ENCODE results near the gene KIAA1671. TPM values are rescaled to one million over a fixed set of nuclear protein-coding genes. Genes with fewer than 3 reads are reported as not detected.

Gene KIAA1671
- polyA plus RNA-seq, 2 donors = 14.2 to 17.7 TPM

GRCh38 chr22:24950272-24950902 is 2.1 kb upstream of the KIAA1671 start:
- Histone ChIP-seq H3K27me3 (ENCODE audit: control insufficient read depth in 1 of 2, insufficient read depth in 2 of 2, low read length in 2 of 2) (no peaks in the 10 kb centered on the region), H3K36me3 (ENCODE audit: control insufficient read depth in 2 of 2, insufficient read depth in 2 of 2, low read length in 1 of 2) (no peaks in the 10 kb centered on the region), H3K9me3 (ENCODE audit: control insufficient read depth in 2 of 2, insufficient read depth in 1 of 2, low read depth in 1 of 2, low read length in 1 of 2) (no peaks in the 10 kb centered on the region), H3K4me3 (ENCODE audit: low read depth in 1 of 2, low read length in 2 of 2) (no peak overlapping the region), H3K27ac (ENCODE audit: low read depth in 2 of 2, low read length in 1 of 2) (no peak overlapping the region), H3K4me1 (ENCODE audit: control insufficient read depth in 2 of 2, insufficient read depth in 2 of 2, low read length in 1 of 2) (peaks cover 0 to 10% of the 10 kb centered on the region in 2 donors)
- 16 to 22% methylated on average over 6 to 7 of the region's 7 CpGs for WGBS, 2 donors

- Histone ChIP-seq H3K27me3 (ENCODE audit: control insufficient read depth in 1 of 2, insufficient read depth in 2 of 2, low read length in 2 of 2) (no peaks in the 10 kb centered on the region), H3K36me3 (ENCODE audit: control insufficient read depth in 2 of 2, insufficient read depth in 2 of 2, low read length in 1 of 2) (no peaks in the 10 kb centered on the region), H3K4me3 (ENCODE audit: low read depth in 1 of 2, low read length in 2 of 2) (peak overlapping the region; percentile 76 to 81), H3K9me3 (ENCODE audit: control insufficient read depth in 2 of 2, insufficient read depth in 1 of 2, low read depth in 1 of 2, low read length in 1 of 2) (no peaks in the 10 kb centered on the region), H3K27ac (ENCODE audit: low read depth in 2 of 2, low read length in 1 of 2) (peak overlapping the region; percentile 75 to 92), H3K4me1 (ENCODE audit: control insufficient read depth in 2 of 2, insufficient read depth in 2 of 2, low read length in 1 of 2) (peaks cover 0 to 8% of the 10 kb centered on the region in 2 donors)
- WGBS, 2 donors = 1% methylated on average over 27 to 35 of the region's 35 CpGs
These were observed 394 bp downstream of the KIAA1671 start for GRCh38 chr22:24952837-24953383.

GRCh38 chr22:24953384-24954113 is 1.0 kb downstream of the KIAA1671 start:
- Histone ChIP-seq H3K9me3 (ENCODE audit: control insufficient read depth in 2 of 2, insufficient read depth in 1 of 2, low read depth in 1 of 2, low read length in 1 of 2) (no peaks in the 10 kb centered on the region), H3K27me3 (ENCODE audit: control insufficient read depth in 1 of 2, insufficient read depth in 2 of 2, low read length in 2 of 2) (no peaks in the 10 kb centered on the region), H3K4me1 (ENCODE audit: control insufficient read depth in 2 of 2, insufficient read depth in 2 of 2, low read length in 1 of 2) (peaks cover 0 to 8% of the 10 kb centered on the region in 2 donors), H3K36me3 (ENCODE audit: control insufficient read depth in 2 of 2, insufficient read depth in 2 of 2, low read length in 1 of 2) (no peaks in the 10 kb centered on the region), H3K4me3 (ENCODE audit: low read depth in 1 of 2, low read length in 2 of 2) (peak overlapping the region; percentile 76 to 81), H3K27ac (ENCODE audit: low read depth in 2 of 2, low read length in 1 of 2) (peak overlapping the region; percentile 75 to 92)
- WGBS, 2 donors = 7 to 8% methylated on average over 41 to 47 of the region's 47 CpGs

- H3K36me3 ChIP-seq (ENCODE audit: control insufficient read depth in 2 of 2, insufficient read depth in 2 of 2, low read length in 1 of 2) = no peaks in the 10 kb centered on the region
- H3K27me3 ChIP-seq (ENCODE audit: control insufficient read depth in 1 of 2, insufficient read depth in 2 of 2, low read length in 2 of 2) = no peaks in the 10 kb centered on the region
- WGBS, 2 donors = 33% methylated on average over 4 of the region's 4 CpGs
- H3K9me3 ChIP-seq (ENCODE audit: control insufficient read depth in 2 of 2, insufficient read depth in 1 of 2, low read depth in 1 of 2, low read length in 1 of 2) = no peaks in the 10 kb centered on the region
- peak overlapping the region in 1 of 2 donors; percentile 81 for H3K4me3 ChIP-seq (ENCODE audit: low read depth in 1 of 2, low read length in 2 of 2)
- H3K27ac ChIP-seq (ENCODE audit: low read depth in 2 of 2, low read length in 1 of 2) = peak overlapping the region in 1 of 2 donors; percentile 52
- H3K4me1 ChIP-seq (ENCODE audit: control insufficient read depth in 2 of 2, insufficient read depth in 2 of 2, low read length in 1 of 2) = peaks cover 0 to 8% of the 10 kb centered on the region in 2 donors
These were observed 1.6 kb downstream of the KIAA1671 start for GRCh38 chr22:24954114-24954463.

GRCh38 chr22:24954856-24955255 is 2.3 kb downstream of the KIAA1671 start:
- no peaks in the 10 kb centered on the region for H3K9me3 ChIP-seq (ENCODE audit: control insufficient read depth in 2 of 2, insufficient read depth in 1 of 2, low read depth in 1 of 2, low read length in 1 of 2)
- H3K27me3 ChIP-seq (ENCODE audit: control insufficient read depth in 1 of 2, insufficient read depth in 2 of 2, low read length in 2 of 2) = no peaks in the 10 kb centered on the region
- H3K4me1 ChIP-seq (ENCODE audit: control insufficient read depth in 2 of 2, insufficient read depth in 2 of 2, low read length in 1 of 2) = peaks cover 0 to 8% of the 10 kb centered on the region in 2 donors
- WGBS, 2 donors = 88% methylated on average over 8 of the region's 8 CpGs
- H3K4me3 ChIP-seq (ENCODE audit: low read depth in 1 of 2, low read length in 2 of 2) = no peak overlapping the region
- no peak overlapping the region for H3K27ac ChIP-seq (ENCODE audit: low read depth in 2 of 2, low read length in 1 of 2)
- no peaks in the 10 kb centered on the region for H3K36me3 ChIP-seq (ENCODE audit: control insufficient read depth in 2 of 2, insufficient read depth in 2 of 2, low read length in 1 of 2)

GRCh38 chr22:24957043-24957442 is 4.5 kb downstream of the KIAA1671 start:
- Histone ChIP-seq H3K27me3 (ENCODE audit: control insufficient read depth in 1 of 2, insufficient read depth in 2 of 2, low read length in 2 of 2) (no peaks in the 10 kb centered on the region), H3K36me3 (ENCODE audit: control insufficient read depth in 2 of 2, insufficient read depth in 2 of 2, low read length in 1 of 2) (peaks cover 0 to 1% of the 10 kb centered on the region in 2 donors), H3K27ac (ENCODE audit: low read depth in 2 of 2, low read length in 1 of 2) (no peak overlapping the region), H3K9me3 (ENCODE audit: control insufficient read depth in 2 of 2, insufficient read depth in 1 of 2, low read depth in 1 of 2, low read length in 1 of 2) (no peaks in the 10 kb centered on the region), H3K4me1 (ENCODE audit: control insufficient read depth in 2 of 2, insufficient read depth in 2 of 2, low read length in 1 of 2) (peaks cover 0 to 5% of the 10 kb centered on the region in 2 donors), H3K4me3 (ENCODE audit: low read depth in 1 of 2, low read length in 2 of 2) (no peak overlapping the region)
- 70 to 77% methylated on average over 2 of the region's 2 CpGs for WGBS, 2 donors

GRCh38 chr22:24961217-24961844 is 8.8 kb downstream of the KIAA1671 start:
- H3K27me3 ChIP-seq (ENCODE audit: control insufficient read depth in 1 of 2, insufficient read depth in 2 of 2, low read length in 2 of 2) = no peaks in the 10 kb centered on the region
- H3K9me3 ChIP-seq (ENCODE audit: control insufficient read depth in 2 of 2, insufficient read depth in 1 of 2, low read depth in 1 of 2, low read length in 1 of 2) = no peaks in the 10 kb centered on the region
- H3K27ac ChIP-seq (ENCODE audit: low read depth in 2 of 2, low read length in 1 of 2) = no peak overlapping the region
- peaks cover 0 to 3% of the 10 kb centered on the region in 2 donors for H3K36me3 ChIP-seq (ENCODE audit: control insufficient read depth in 2 of 2, insufficient read depth in 2 of 2, low read length in 1 of 2)
- WGBS, 2 donors = 80 to 89% methylated on average over 11 of the region's 11 CpGs
- H3K4me3 ChIP-seq (ENCODE audit: low read depth in 1 of 2, low read length in 2 of 2) = no peak overlapping the region
- H3K4me1 ChIP-seq (ENCODE audit: control insufficient read depth in 2 of 2, insufficient read depth in 2 of 2, low read length in 1 of 2) = peaks cover 3 to 4% of the 10 kb centered on the region in 2 donors

- no peaks in the 10 kb centered on the region for H3K9me3 ChIP-seq (ENCODE audit: control insufficient read depth in 2 of 2, insufficient read depth in 1 of 2, low read depth in 1 of 2, low read length in 1 of 2)
- WGBS, 2 donors = 93 to 94% methylated on average over 8 of the region's 8 CpGs
- peaks cover 0 to 3% of the 10 kb centered on the region in 2 donors for H3K36me3 ChIP-seq (ENCODE audit: control insufficient read depth in 2 of 2, insufficient read depth in 2 of 2, low read length in 1 of 2)
- no peak overlapping the region for H3K27ac ChIP-seq (ENCODE audit: low read depth in 2 of 2, low read length in 1 of 2)
- no peak overlapping the region for H3K4me3 ChIP-seq (ENCODE audit: low read depth in 1 of 2, low read length in 2 of 2)
- H3K4me1 ChIP-seq (ENCODE audit: control insufficient read depth in 2 of 2, insufficient read depth in 2 of 2, low read length in 1 of 2) = peaks cover 4 to 6% of the 10 kb centered on the region in 2 donors
- no peaks in the 10 kb centered on the region for H3K27me3 ChIP-seq (ENCODE audit: control insufficient read depth in 1 of 2, insufficient read depth in 2 of 2, low read length in 2 of 2)
These were observed 9.6 kb downstream of the KIAA1671 start for GRCh38 chr22:24962094-24962493.

- Histone ChIP-seq H3K4me1 (ENCODE audit: control insufficient read depth in 2 of 2, insufficient read depth in 2 of 2, low read length in 1 of 2) (peaks cover 8 to 10% of the 10 kb centered on the region in 2 donors), H3K9me3 (ENCODE audit: control insufficient read depth in 2 of 2, insufficient read depth in 1 of 2, low read depth in 1 of 2, low read length in 1 of 2) (no peaks in the 10 kb centered on the region), H3K27me3 (ENCODE audit: control insufficient read depth in 1 of 2, insufficient read depth in 2 of 2, low read length in 2 of 2) (no peaks in the 10 kb centered on the region), H3K36me3 (ENCODE audit: control insufficient read depth in 2 of 2, insufficient read depth in 2 of 2, low read length in 1 of 2) (peaks cover 0 to 3% of the 10 kb centered on the region in 2 donors), H3K27ac (ENCODE audit: low read depth in 2 of 2, low read length in 1 of 2) (no peak overlapping the region), H3K4me3 (ENCODE audit: low read depth in 1 of 2, low read length in 2 of 2) (no peak overlapping the region)
- 88 to 90% methylated on average over 11 of the region's 11 CpGs for WGBS, 2 donors
These were observed 10.3 kb downstream of the KIAA1671 start for GRCh38 chr22:24962835-24963234.

Measured in esophagus (tissue), 2 donors.